MG63 (cell line): ENCODE data around the gene MPL. TPM values are rescaled to one million over a fixed set of nuclear protein-coding genes. Genes with fewer than 3 reads are reported as not detected.
A peak's percentile ranks its signal among the peaks of the same experiment; 100 is the strongest.

Experiments
- DNase-seq: peaks from one replicate; pipeline ENCODE4 v3.0.0-alpha.2; 2020
- H3K27me3 ChIP-seq: fragments of 250-450 bp; sonication (Bioruptor Pico); 2 replicates; pipeline ENCODE4 v1.5.1; 2020; ENCODE audit warnings: mild to moderate bottlenecking, moderate library complexity
- H3K36me3 ChIP-seq: fragments of 250-450 bp; sonication (Bioruptor Pico); 2 replicates; pipeline ENCODE4 v1.5.1; 2020; ENCODE audit warnings: mild to moderate bottlenecking, moderate library complexity
- H3K4me3 ChIP-seq: fragments of 250-450 bp; sonication (Bioruptor Pico); 2 replicates; pipeline ENCODE4 v1.5.1; 2020; ENCODE audit warnings: mild to moderate bottlenecking, moderate library complexity
- H3K9me3 ChIP-seq: fragments of 250-450 bp; sonication (Bioruptor Pico); 2 replicates; pipeline ENCODE4 v1.5.1; 2020; ENCODE audit warnings: mild to moderate bottlenecking, moderate library complexity
- total RNA-seq: library from RNA; depleted of rRNA; stranded (reverse); fragments of >200 nt; shearing (Covaris generic); gene quantifications from 2 replicates; pipeline ENCODE4 v1.2.3, GENCODE V29; 2014; ENCODE audit warnings: low replicate concordance

The MPL gene
- total RNA-seq, 1 experiment from 2014 or later, result not detected

GRCh38 chr1:43315963-43316737, 21.5 kb upstream of the MPL start:
- H3K4me3 ChIP-seq, result no peak overlapping the region
- no peaks in the 10 kb centered on the region for H3K27me3 ChIP-seq
- no peak for DNase-seq
- H3K9me3 ChIP-seq, result no peaks in the 10 kb centered on the region
- no peaks in the 10 kb centered on the region for H3K36me3 ChIP-seq

- H3K9me3 ChIP-seq, result no peaks in the 10 kb centered on the region
- H3K4me3 ChIP-seq, result no peak overlapping the region
- DNase-seq, result no peak
- H3K36me3 ChIP-seq, result no peaks in the 10 kb centered on the region
- H3K27me3 ChIP-seq, result no peaks in the 10 kb centered on the region
Observed at GRCh38 chr1:43316738-43317520, 20.7 kb upstream of the MPL start.

DNA sequence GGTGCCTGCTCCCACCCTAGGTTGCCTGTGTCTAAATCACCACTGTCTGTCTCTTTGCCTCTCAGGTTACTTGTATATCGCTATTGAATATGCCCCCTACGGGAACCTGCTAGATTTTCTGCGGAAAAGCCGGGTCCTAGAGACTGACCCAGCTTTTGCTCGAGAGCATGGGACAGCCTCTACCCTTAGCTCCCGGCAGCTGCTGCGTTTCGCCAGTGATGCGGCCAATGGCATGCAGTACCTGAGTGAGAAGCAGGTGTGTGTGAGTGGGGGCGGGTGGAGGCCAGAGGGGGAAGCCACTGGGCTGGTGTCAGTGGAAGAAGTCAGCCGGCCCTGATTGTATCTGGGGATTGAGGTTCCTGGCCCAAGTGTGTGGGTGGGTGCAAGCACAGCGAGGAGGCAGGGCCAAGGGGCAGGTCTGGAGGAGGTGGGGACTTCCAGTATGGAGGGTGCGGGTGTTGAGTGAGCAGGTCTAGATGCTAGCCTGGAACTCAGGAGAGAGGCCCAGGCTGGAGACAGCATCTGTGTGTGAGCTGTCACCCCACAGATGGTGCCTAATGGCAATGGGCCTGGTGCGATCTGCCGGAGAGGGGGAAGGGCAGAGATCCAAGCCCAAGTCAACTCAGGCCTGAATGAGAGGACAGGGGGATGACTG, 19.7 kb upstream of the MPL start:
- Histone ChIP-seq H3K4me3 (no peak overlapping the region), H3K9me3 (no peaks in the 10 kb centered on the region), H3K27me3 (no peaks in the 10 kb centered on the region), H3K36me3 (no peaks in the 10 kb centered on the region)
- no peak for DNase-seq

GRCh38 chr1:43318831-43319230, 18.8 kb upstream of the MPL start:
- Histone ChIP-seq H3K36me3 (no peaks in the 10 kb centered on the region), H3K4me3 (no peak overlapping the region), H3K27me3 (no peaks in the 10 kb centered on the region), H3K9me3 (no peaks in the 10 kb centered on the region)
- DNase-seq, result no peak

GRCh38 chr1:43319288-43319687, 18.3 kb upstream of the MPL start:
- no peak for DNase-seq
- H3K9me3 ChIP-seq, result no peaks in the 10 kb centered on the region
- no peaks in the 10 kb centered on the region for H3K36me3 ChIP-seq
- H3K27me3 ChIP-seq, result no peaks in the 10 kb centered on the region
- no peak overlapping the region for H3K4me3 ChIP-seq

- DNase-seq, result no peak
- Histone ChIP-seq H3K36me3 (no peaks in the 10 kb centered on the region), H3K27me3 (no peaks in the 10 kb centered on the region), H3K4me3 (no peak overlapping the region), H3K9me3 (no peaks in the 10 kb centered on the region)
Observed at GRCh38 chr1:43319766-43320165, 17.9 kb upstream of the MPL start.

GRCh38 chr1:43321331-43321891, 16.2 kb upstream of the MPL start:
- Histone ChIP-seq H3K4me3 (no peak overlapping the region), H3K9me3 (0 out of 2 replicates have a peak, but pooled peaks cover 3% of the 10 kb centered on the region), H3K36me3 (no peaks in the 10 kb centered on the region), H3K27me3 (no peaks in the 10 kb centered on the region)
- DNase-seq, result no peak

DNA sequence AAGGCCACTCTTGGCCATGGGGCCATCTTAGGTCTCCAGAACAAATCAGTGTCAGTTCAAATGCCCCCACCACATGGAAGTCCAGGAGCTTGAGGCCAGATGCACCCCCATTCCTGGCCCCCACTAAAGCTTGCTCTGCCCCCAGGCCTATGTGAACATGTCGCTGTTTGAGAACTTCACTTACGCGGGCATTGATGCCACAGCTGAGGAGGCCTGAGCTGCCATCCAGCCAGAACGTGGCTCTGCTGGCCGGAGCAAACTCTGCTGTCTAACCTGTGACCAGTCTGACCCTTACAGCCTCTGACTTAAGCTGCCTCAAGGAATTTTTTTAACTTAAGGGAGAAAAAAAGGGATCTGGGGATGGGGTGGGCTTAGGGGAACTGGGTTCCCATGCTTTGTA, 15.1 kb upstream of the MPL start:
- Histone ChIP-seq H3K36me3 (no peaks in the 10 kb centered on the region), H3K27me3 (no peaks in the 10 kb centered on the region), H3K4me3 (no peak overlapping the region), H3K9me3 (0 out of 2 replicates have a peak, but pooled peaks cover 3% of the 10 kb centered on the region)
- no peak for DNase-seq

- no peaks in the 10 kb centered on the region for H3K27me3 ChIP-seq
- H3K36me3 ChIP-seq, result no peaks in the 10 kb centered on the region
- no peak overlapping the region for H3K4me3 ChIP-seq
- H3K9me3 ChIP-seq, result 0 out of 2 replicates have a peak, but pooled peaks cover 3% of the 10 kb centered on the region
- DNase-seq, result no peak
Observed at GRCh38 chr1:43324810-43325209, 12.8 kb upstream of the MPL start.

GRCh38 chr1:43325381-43325780, 12.2 kb upstream of the MPL start:
- Histone ChIP-seq H3K36me3 (no peaks in the 10 kb centered on the region), H3K9me3 (0 out of 2 replicates have a peak, but pooled peaks cover 3% of the 10 kb centered on the region), H3K27me3 (no peaks in the 10 kb centered on the region), H3K4me3 (no peak overlapping the region)
- no peak for DNase-seq

DNA sequence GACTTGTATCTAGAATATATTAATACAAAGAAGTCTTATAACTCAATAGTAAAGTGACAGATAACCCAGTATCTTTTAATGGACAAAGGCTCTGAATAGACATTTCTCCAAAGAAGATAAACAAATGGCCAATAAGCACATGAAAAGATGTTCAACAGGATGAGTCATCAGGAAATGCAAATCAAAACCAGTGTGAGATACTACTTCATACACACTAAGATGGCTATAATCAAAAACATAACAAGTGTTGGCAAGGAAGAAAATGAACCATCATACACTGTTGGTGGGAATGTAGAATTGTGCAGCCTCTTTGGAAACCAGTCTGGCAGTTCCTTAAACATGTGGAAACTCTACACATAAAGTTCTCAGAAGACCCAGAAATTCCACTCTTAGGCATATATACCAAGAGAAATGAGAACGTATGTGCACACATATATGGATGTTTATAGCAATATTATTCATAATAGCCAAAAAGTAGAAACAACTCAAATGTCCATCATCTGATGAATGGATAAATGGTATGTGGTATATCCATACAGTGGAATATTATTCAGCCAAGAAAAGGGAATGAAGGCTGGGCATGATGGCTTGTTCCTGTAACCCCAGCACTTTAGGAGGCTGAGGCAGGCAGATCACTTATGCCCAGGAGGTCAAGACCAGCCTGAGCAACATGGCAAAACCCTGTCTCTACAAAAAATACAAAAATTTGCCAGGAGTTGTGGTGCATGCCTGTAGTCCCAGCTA, 9.9 kb upstream of the MPL start:
- no peaks in the 10 kb centered on the region for H3K27me3 ChIP-seq
- H3K36me3 ChIP-seq, result no peaks in the 10 kb centered on the region
- no peak for DNase-seq
- 0 out of 2 replicates have a peak, but pooled peaks cover 3% of the 10 kb centered on the region for H3K9me3 ChIP-seq
- H3K4me3 ChIP-seq, result no peak overlapping the region

- peak; percentile 81 for DNase-seq
- Histone ChIP-seq H3K9me3 (0 out of 2 replicates have a peak, but pooled peaks cover 3% of the 10 kb centered on the region), H3K27me3 (no peaks in the 10 kb centered on the region), H3K4me3 (no peak overlapping the region), H3K36me3 (no peaks in the 10 kb centered on the region)
Observed at GRCh38 chr1:43329995-43330751, 7.4 kb upstream of the MPL start.

DNA sequence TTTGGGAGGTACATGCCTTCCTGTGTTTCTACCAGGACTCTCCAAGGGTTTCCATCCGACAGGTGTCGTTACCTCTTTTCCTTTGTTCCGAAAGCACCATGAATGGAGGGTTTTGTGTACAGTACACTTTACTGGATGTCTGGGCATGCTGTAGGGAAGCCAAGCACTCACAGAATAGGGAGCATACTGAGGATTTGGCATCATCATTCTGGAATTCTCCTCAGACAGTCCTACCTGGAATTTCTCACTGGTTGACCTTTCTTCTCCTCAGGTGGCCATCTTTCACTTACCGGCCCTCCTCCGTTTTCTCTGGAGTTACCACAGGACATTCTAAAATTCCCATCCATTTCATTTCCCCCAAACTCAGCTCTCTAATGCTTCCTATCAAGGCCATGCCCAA, 5.9 kb upstream of the MPL start:
- Histone ChIP-seq H3K27me3 (no peaks in the 10 kb centered on the region), H3K9me3 (no peaks in the 10 kb centered on the region), H3K36me3 (no peaks in the 10 kb centered on the region), H3K4me3 (no peak overlapping the region)
- DNase-seq, result no peak

DNA sequence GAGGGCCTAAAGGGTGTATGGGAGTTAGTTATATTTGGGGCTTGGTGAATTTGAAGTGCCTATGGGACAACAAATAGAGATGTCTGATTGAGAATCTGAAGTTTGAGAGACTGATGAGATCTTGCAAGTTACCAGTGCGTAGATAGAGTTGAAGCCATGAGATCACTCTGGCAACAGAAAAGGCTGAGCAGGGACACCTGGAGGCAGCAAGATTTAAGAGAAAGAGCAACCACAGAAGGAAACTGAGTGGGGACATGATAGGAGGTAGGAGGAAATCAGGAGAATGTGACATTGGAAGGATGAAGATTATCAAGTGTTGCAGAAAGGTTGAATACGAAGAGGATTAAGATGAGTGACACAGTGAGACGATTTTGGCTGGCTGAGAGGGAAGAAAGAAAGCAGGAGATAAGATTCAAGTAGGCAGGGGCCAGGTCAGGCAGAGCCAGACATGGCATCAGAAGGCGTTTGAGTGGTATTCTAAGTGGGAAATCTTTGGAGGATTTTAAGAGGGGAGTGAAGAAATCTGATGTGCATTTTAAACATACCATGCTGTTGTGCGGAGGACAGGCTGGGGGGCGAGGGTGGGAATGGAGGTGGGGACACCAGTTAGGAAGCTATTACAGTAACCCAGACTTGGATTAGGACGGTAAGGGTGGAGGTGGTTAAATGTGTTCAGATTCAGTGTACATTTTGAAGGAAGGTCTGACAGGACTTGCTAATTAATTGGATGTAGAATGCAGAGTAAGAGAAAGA, 3.0 kb upstream of the MPL start:
- Histone ChIP-seq H3K27me3 (no peaks in the 10 kb centered on the region), H3K4me3 (no peak overlapping the region), H3K9me3 (no peaks in the 10 kb centered on the region), H3K36me3 (no peaks in the 10 kb centered on the region)
- no peak for DNase-seq

DNA sequence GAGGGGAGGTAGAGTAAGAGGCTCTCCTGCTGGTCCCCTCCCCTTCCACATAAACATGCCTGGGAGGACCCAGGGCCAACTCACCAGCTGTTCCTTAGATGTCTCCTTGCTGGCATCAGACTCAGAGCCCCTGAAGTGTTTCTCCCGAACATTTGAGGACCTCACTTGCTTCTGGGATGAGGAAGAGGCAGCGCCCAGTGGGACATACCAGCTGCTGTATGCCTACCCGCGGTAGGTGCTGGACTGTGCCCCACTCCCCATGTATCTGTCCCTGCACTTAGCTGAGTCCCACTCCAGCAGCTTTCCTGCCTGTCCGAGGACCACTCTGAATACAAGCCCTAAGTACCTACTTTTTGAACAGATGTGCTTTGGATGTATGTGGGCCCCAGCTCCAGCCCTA, 383 bp downstream of the MPL start:
- H3K36me3 ChIP-seq, result no peaks in the 10 kb centered on the region
- no peaks in the 10 kb centered on the region for H3K9me3 ChIP-seq
- H3K4me3 ChIP-seq, result no peak overlapping the region
- DNase-seq, result no peak
- no peaks in the 10 kb centered on the region for H3K27me3 ChIP-seq
